Measurements from ENCODE around the gene ZCCHC24. TPM values are rescaled to one million over a fixed set of nuclear protein-coding genes. Genes with fewer than 3 reads are reported as not detected.

Gene ZCCHC24
- total and polyA plus RNA-seq, 4 experiments from 2014 or later: 0.30 to 1.9 (median 1.2) TPM

GRCh38 chr10:79420974-79421688, 24.3 kb downstream of the ZCCHC24 start:
- H3K27me3 ChIP-seq (ENCODE audit: insufficient read depth, low read length): no peaks in the 10 kb centered on the region
- no peaks in the 10 kb centered on the region for H3K9me3 ChIP-seq (ENCODE audit: control insufficient read depth in 1 of 2, low read length in 2 of 2)
- no peaks in the 10 kb centered on the region for H3K9me3 Mint-ChIP-seq
- H3K36me3 ChIP-seq (ENCODE audit: insufficient read depth, low read length): no peaks in the 10 kb centered on the region
- intact Hi-C loops (cut with micrococcal nuclease): no loop called here
- H3K4me1 Mint-ChIP-seq: peaks cover 0 to 1% (median 0%) of the 10 kb centered on the region in 4 donors
- no peaks in the 10 kb centered on the region for H3K4me1 ChIP-seq (ENCODE audit: insufficient read depth, low read length)
- no peak overlapping the region for H3K27ac Mint-ChIP-seq
- H3K27me3 Mint-ChIP-seq: no peaks in the 10 kb centered on the region
- ChIA-PET CTCF (ENCODE audit: partially characterized antibody) (no interaction called here), POLR2A (ENCODE audit: partially characterized antibody) (no interaction called here)
- no peak overlapping the region for H3K4me3 Mint-ChIP-seq
- no peaks in the 10 kb centered on the region for H3K36me3 Mint-ChIP-seq
- no peak for DNase-seq
- H3K27ac ChIP-seq (ENCODE audit: low read depth, low read length): no peak overlapping the region
- no peak overlapping the region for H3K4me3 ChIP-seq (ENCODE audit: low read length in 2 of 2)

DNA sequence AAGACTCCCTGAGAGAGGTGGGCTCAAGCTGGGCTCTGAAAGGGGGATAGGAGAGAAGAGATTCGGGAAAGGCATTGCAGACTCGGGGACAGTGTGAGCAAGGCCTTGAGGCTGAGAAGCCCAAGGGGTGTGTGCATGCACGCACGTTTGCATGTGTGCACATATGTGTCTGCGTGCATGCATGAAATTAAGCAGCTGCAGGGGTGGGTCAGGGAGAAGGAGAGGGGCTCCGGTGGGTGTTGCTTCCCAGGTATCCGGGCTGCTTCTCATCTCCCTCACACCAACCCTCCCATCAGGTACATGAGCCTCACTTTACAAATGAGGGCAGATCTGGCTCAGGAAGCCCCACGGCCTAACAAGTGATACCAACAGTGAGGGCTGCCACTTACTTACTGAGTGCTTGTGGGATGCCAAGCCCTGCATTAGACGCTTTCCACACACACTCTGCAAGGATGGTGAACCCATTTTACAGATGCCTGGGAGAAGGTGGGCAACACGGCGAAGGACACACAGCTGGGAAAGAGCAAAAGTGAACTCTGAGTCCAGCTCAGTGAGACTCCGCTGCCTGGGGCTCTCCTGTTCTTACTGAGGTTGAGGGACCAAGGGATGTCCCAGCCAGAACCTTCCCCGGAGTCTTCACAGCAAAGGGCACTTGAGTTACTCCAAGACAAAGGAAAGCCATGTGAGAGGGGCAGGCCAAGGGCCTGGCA, 26.4 kb downstream of the ZCCHC24 start:
- ChIA-PET POLR2A (ENCODE audit: partially characterized antibody) (no interaction called here), CTCF (ENCODE audit: partially characterized antibody) (no interaction called here)
- H3K9me3 ChIP-seq (ENCODE audit: control insufficient read depth in 1 of 2, low read length in 2 of 2): no peaks in the 10 kb centered on the region
- intact Hi-C loops (cut with micrococcal nuclease): no loop called here
- Mint-ChIP-seq H3K4me1 (peaks cover 0 to 1% (median 0%) of the 10 kb centered on the region in 4 donors), H3K9me3 (no peaks in the 10 kb centered on the region), H3K27ac (peak overlapping the region in 2 of 7 donors; percentile 22 to 68), H3K36me3 (no peaks in the 10 kb centered on the region), H3K27me3 (no peaks in the 10 kb centered on the region), H3K4me3 (no peak overlapping the region)
- no peak overlapping the region for H3K4me3 ChIP-seq (ENCODE audit: low read length in 2 of 2)
- DNase-seq: no peak
- H3K27me3 ChIP-seq (ENCODE audit: insufficient read depth, low read length): no peaks in the 10 kb centered on the region
- no peaks in the 10 kb centered on the region for H3K4me1 ChIP-seq (ENCODE audit: insufficient read depth, low read length)
- no peak overlapping the region for H3K27ac ChIP-seq (ENCODE audit: low read depth, low read length)
- no peaks in the 10 kb centered on the region for H3K36me3 ChIP-seq (ENCODE audit: insufficient read depth, low read length)

- Histone ChIP-seq H3K9me3 (ENCODE audit: control insufficient read depth in 1 of 2, low read length in 2 of 2) (no peaks in the 10 kb centered on the region), H3K27me3 (ENCODE audit: insufficient read depth, low read length) (no peaks in the 10 kb centered on the region), H3K36me3 (ENCODE audit: insufficient read depth, low read length) (no peaks in the 10 kb centered on the region), H3K4me3 (ENCODE audit: low read length in 2 of 2) (no peak overlapping the region), H3K4me1 (ENCODE audit: insufficient read depth, low read length) (peaks cover under 1% of the 10 kb centered on the region), H3K27ac (ENCODE audit: low read depth, low read length) (no peak overlapping the region)
- intact Hi-C loops (cut with micrococcal nuclease): no loop called here
- CTCF ChIA-PET (ENCODE audit: partially characterized antibody): no interaction called here
- POLR2A ChIA-PET (ENCODE audit: partially characterized antibody): no interaction called here
- no peak for DNase-seq
- Mint-ChIP-seq H3K4me1 (peaks cover 0 to 5% (median 4%) of the 10 kb centered on the region in 4 donors), H3K4me3 (no peak overlapping the region), H3K9me3 (no peaks in the 10 kb centered on the region), H3K27ac (no peak overlapping the region), H3K27me3 (no peaks in the 10 kb centered on the region), H3K36me3 (no peaks in the 10 kb centered on the region)
These were observed 27.1 kb downstream of the ZCCHC24 start for GRCh38 chr10:79418274-79418673.

DNA sequence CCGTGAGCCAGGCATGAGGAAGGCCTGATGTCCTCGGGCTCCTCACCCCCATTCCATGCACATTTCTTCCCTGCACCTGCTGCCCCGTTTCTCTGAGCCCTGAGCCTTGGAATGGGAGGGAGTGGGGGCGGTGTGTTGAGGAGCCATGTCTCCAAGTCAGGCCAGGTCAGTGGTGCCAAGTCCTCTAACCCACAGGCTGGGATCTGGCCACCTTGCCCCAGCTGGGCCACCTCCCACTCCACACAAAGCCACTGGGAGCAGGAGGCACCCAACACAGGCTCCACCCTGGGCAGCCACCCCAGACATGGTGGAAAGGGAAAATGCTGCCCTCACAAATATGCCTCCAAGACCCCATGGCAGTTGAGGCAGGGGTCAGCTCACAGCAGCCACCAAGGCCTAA, 27.7 kb downstream of the ZCCHC24 start:
- H3K9me3 Mint-ChIP-seq: no peaks in the 10 kb centered on the region
- H3K4me1 Mint-ChIP-seq: peaks cover 0 to 10% (median 7%) of the 10 kb centered on the region in 4 donors
- no peak overlapping the region for H3K27ac ChIP-seq (ENCODE audit: low read depth, low read length)
- CTCF ChIA-PET (ENCODE audit: partially characterized antibody): no interaction called here
- no peaks in the 10 kb centered on the region for H3K9me3 ChIP-seq (ENCODE audit: control insufficient read depth in 1 of 2, low read length in 2 of 2)
- DNase-seq: no peak
- no peak overlapping the region for H3K27ac Mint-ChIP-seq
- intact Hi-C loops (cut with micrococcal nuclease): no loop called here
- no peaks in the 10 kb centered on the region for H3K27me3 ChIP-seq (ENCODE audit: insufficient read depth, low read length)
- no peaks in the 10 kb centered on the region for H3K27me3 Mint-ChIP-seq
- H3K36me3 ChIP-seq (ENCODE audit: insufficient read depth, low read length): no peaks in the 10 kb centered on the region
- POLR2A ChIA-PET (ENCODE audit: partially characterized antibody): no interaction called here
- no peak overlapping the region for H3K4me3 ChIP-seq (ENCODE audit: low read length in 2 of 2)
- no peaks in the 10 kb centered on the region for H3K36me3 Mint-ChIP-seq
- no peak overlapping the region for H3K4me3 Mint-ChIP-seq
- H3K4me1 ChIP-seq (ENCODE audit: insufficient read depth, low read length): peaks cover 6% of the 10 kb centered on the region

GRCh38 chr10:79417266-79417665, 28.2 kb downstream of the ZCCHC24 start:
- no peaks in the 10 kb centered on the region for H3K27me3 ChIP-seq (ENCODE audit: insufficient read depth, low read length)
- CTCF ChIA-PET (ENCODE audit: partially characterized antibody): no interaction called here
- H3K27me3 Mint-ChIP-seq: no peaks in the 10 kb centered on the region
- intact Hi-C loops (cut with micrococcal nuclease): no loop called here
- H3K4me3 ChIP-seq (ENCODE audit: low read length in 2 of 2): no peak overlapping the region
- no peaks in the 10 kb centered on the region for H3K36me3 ChIP-seq (ENCODE audit: insufficient read depth, low read length)
- DNase-seq: no peak
- H3K4me1 ChIP-seq (ENCODE audit: insufficient read depth, low read length): peaks cover 7% of the 10 kb centered on the region
- H3K36me3 Mint-ChIP-seq: no peaks in the 10 kb centered on the region
- peaks cover 0 to 10% (median 7%) of the 10 kb centered on the region in 4 donors for H3K4me1 Mint-ChIP-seq
- H3K9me3 ChIP-seq (ENCODE audit: control insufficient read depth in 1 of 2, low read length in 2 of 2): no peaks in the 10 kb centered on the region
- no peak overlapping the region for H3K4me3 Mint-ChIP-seq
- H3K27ac ChIP-seq (ENCODE audit: low read depth, low read length): no peak overlapping the region
- POLR2A ChIA-PET (ENCODE audit: partially characterized antibody): no interaction called here
- no peak overlapping the region for H3K27ac Mint-ChIP-seq
- no peaks in the 10 kb centered on the region for H3K9me3 Mint-ChIP-seq

GRCh38 chr10:79416578-79417255, 28.7 kb downstream of the ZCCHC24 start:
- CTCF ChIA-PET (ENCODE audit: partially characterized antibody): interaction anchor here (1.5 kb wide), 1 partner anchor 42 kb away, joined by 7 read pairs; no protein-coding TSS in a partner anchor
- H3K9me3 ChIP-seq (ENCODE audit: control insufficient read depth in 1 of 2, low read length in 2 of 2): no peaks in the 10 kb centered on the region
- no peak for DNase-seq
- POLR2A ChIA-PET (ENCODE audit: partially characterized antibody): no interaction called here
- no peak overlapping the region for H3K27ac ChIP-seq (ENCODE audit: low read depth, low read length)
- no peaks in the 10 kb centered on the region for H3K36me3 ChIP-seq (ENCODE audit: insufficient read depth, low read length)
- Mint-ChIP-seq H3K9me3 (no peaks in the 10 kb centered on the region), H3K27me3 (no peaks in the 10 kb centered on the region), H3K4me1 (peaks cover 0 to 10% (median 7%) of the 10 kb centered on the region in 4 donors), H3K4me3 (no peak overlapping the region), H3K27ac (no peak overlapping the region), H3K36me3 (no peaks in the 10 kb centered on the region)
- H3K27me3 ChIP-seq (ENCODE audit: insufficient read depth, low read length): no peaks in the 10 kb centered on the region
- peaks cover 7% of the 10 kb centered on the region for H3K4me1 ChIP-seq (ENCODE audit: insufficient read depth, low read length)
- intact Hi-C loops (cut with micrococcal nuclease): no loop called here
- no peak overlapping the region for H3K4me3 ChIP-seq (ENCODE audit: low read length in 2 of 2)

DNA sequence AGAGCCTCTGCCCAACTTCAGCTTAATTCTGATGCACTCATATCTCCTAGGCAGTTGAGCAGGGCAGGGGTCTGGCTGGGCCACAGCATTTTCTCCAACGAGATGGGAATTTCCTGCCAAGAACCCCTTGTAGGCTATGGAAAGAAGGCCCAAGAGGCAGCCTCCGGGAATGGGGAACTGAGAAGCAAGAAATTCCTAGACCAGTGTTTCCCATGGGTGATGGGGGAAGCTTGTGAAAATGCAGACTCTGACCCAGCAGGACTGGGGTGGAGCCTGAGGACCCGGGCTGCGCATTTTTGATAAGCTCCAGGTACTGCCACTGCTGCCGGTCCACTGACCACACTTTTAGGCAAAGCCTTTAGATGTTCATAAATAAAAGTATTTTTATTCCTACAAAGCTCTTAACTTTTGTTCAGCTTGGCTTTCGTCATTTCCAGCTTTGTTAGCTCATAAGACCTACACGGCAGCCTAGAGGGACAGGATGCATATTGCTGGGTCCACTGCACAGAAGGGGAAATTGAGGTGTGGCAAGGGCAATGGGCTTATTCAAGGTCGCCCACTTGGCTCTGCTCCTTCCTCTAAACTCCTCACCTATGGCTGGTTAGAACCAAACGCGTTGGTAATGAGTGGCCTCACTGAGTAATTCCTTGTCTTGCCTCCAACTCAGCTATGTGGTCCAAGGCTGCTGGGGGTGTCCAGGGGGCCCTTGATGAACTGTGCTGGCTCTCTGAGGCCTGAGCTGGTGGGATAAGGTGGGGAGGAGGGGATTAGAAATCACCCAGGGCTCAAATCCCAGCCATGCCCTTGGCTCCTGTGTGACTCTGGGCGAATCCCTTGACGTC, 29.5 kb downstream of the ZCCHC24 start:
- Mint-ChIP-seq H3K36me3 (no peaks in the 10 kb centered on the region), H3K4me1 (peaks cover 0 to 10% (median 7%) of the 10 kb centered on the region in 4 donors), H3K27ac (no peak overlapping the region), H3K27me3 (no peaks in the 10 kb centered on the region), H3K9me3 (no peaks in the 10 kb centered on the region), H3K4me3 (no peak overlapping the region)
- DNase-seq: no peak
- CTCF ChIA-PET (ENCODE audit: partially characterized antibody): interaction anchor here (1.5 kb wide), 1 partner anchor 41 kb away, joined by 7 read pairs; no protein-coding TSS in a partner anchor
- Histone ChIP-seq H3K9me3 (ENCODE audit: control insufficient read depth in 1 of 2, low read length in 2 of 2) (no peaks in the 10 kb centered on the region), H3K27ac (ENCODE audit: low read depth, low read length) (no peak overlapping the region), H3K4me3 (ENCODE audit: low read length in 2 of 2) (no peak overlapping the region), H3K4me1 (ENCODE audit: insufficient read depth, low read length) (peaks cover 7% of the 10 kb centered on the region), H3K27me3 (ENCODE audit: insufficient read depth, low read length) (no peaks in the 10 kb centered on the region), H3K36me3 (ENCODE audit: insufficient read depth, low read length) (no peaks in the 10 kb centered on the region)
- POLR2A ChIA-PET (ENCODE audit: partially characterized antibody): no interaction called here
- intact Hi-C loops (cut with micrococcal nuclease): no loop called here
